ENCODE results near the gene PPP2R2B.

Gene PPP2R2B

GRCh38 chr5:146755793-146756192 is 122.8 kb downstream of the PPP2R2B start:
- no peak for TF ChIP-seq CTCF (IDR thresholded peaks at IDR 0.05; ENCODE audit: insufficient read depth, low read length, poor library complexity, severe bottlenecking)
- no peak overlapping the region for H3K4me3 ChIP-seq (replicated peaks; ENCODE audit: low read depth, low read length)
- DNase-seq (ENCODE audit: extremely low read depth, insufficient read length): no peak
- no peaks in the 10 kb centered on the region for H3K36me3 ChIP-seq (ENCODE audit: control insufficient read depth, insufficient read depth, low read length)
- no peaks in the 10 kb centered on the region for H3K27me3 ChIP-seq (replicated peaks; ENCODE audit: control insufficient read depth, insufficient read depth, low read length)

- no peak overlapping the region for H3K4me3 ChIP-seq (replicated peaks; ENCODE audit: low read depth, low read length)
- no peak for DNase-seq (ENCODE audit: extremely low read depth, insufficient read length)
Observed at GRCh38 chr5:146754621-146755020, 123.9 kb downstream of the PPP2R2B start.

GRCh38 chr5:146753641-146754040 is 124.9 kb downstream of the PPP2R2B start:
- no peaks in the 10 kb centered on the region for H3K27me3 ChIP-seq (replicated peaks; ENCODE audit: control insufficient read depth, insufficient read depth, low read length)
- no peaks in the 10 kb centered on the region for H3K36me3 ChIP-seq (ENCODE audit: control insufficient read depth, insufficient read depth, low read length)
- no peak overlapping the region for H3K4me3 ChIP-seq (replicated peaks; ENCODE audit: low read depth, low read length)
- DNase-seq (ENCODE audit: extremely low read depth, insufficient read length): no peak
- TF ChIP-seq CTCF (IDR thresholded peaks at IDR 0.05; ENCODE audit: insufficient read depth, low read length, poor library complexity, severe bottlenecking): no peak

More at GRCh38 chr5:146754621-146755020, 123.9 kb downstream of the PPP2R2B start:
- no peak for TF ChIP-seq CTCF (IDR thresholded peaks at IDR 0.05; ENCODE audit: insufficient read depth, low read length, poor library complexity, severe bottlenecking)
- Histone ChIP-seq H3K36me3 (ENCODE audit: control insufficient read depth, insufficient read depth, low read length) (no peaks in the 10 kb centered on the region), H3K27me3 (replicated peaks; ENCODE audit: control insufficient read depth, insufficient read depth, low read length) (no peaks in the 10 kb centered on the region)

- TF ChIP-seq CTCF (IDR thresholded peaks at IDR 0.05; ENCODE audit: insufficient read depth, low read length, poor library complexity, severe bottlenecking): no peak
- DNase-seq (ENCODE audit: extremely low read depth, insufficient read length): peak; percentile 15
- H3K36me3 ChIP-seq (ENCODE audit: control insufficient read depth, insufficient read depth, low read length): no peaks in the 10 kb centered on the region
- no peaks in the 10 kb centered on the region; the same call in 1 of the 2 replicates for H3K27me3 ChIP-seq (replicated peaks; ENCODE audit: control insufficient read depth, insufficient read depth, low read length)
- no peak overlapping the region for H3K4me3 ChIP-seq (replicated peaks; ENCODE audit: low read depth, low read length)
Observed at GRCh38 chr5:146751781-146752401, 126.7 kb downstream of the PPP2R2B start.

- TF ChIP-seq CTCF (IDR thresholded peaks at IDR 0.05; ENCODE audit: insufficient read depth, low read length, poor library complexity, severe bottlenecking): no peak
- H3K4me3 ChIP-seq (replicated peaks; ENCODE audit: low read depth, low read length): no peak overlapping the region
- DNase-seq (ENCODE audit: extremely low read depth, insufficient read length): no peak
- no peaks in the 10 kb centered on the region for H3K36me3 ChIP-seq (ENCODE audit: control insufficient read depth, insufficient read depth, low read length)
- H3K27me3 ChIP-seq (replicated peaks; ENCODE audit: control insufficient read depth, insufficient read depth, low read length): no peaks in the 10 kb centered on the region; the same call in 1 of the 2 replicates
Observed at GRCh38 chr5:146751054-146751453, 127.5 kb downstream of the PPP2R2B start.

GRCh38 chr5:146748533-146748932 is 130.0 kb downstream of the PPP2R2B start:
- no peak for TF ChIP-seq CTCF (IDR thresholded peaks at IDR 0.05; ENCODE audit: insufficient read depth, low read length, poor library complexity, severe bottlenecking)

More at GRCh38 chr5:146748533-146748932, 130.0 kb downstream of the PPP2R2B start:
- DNase-seq (ENCODE audit: extremely low read depth, insufficient read length): no peak
- Histone ChIP-seq H3K27me3 (replicated peaks; ENCODE audit: control insufficient read depth, insufficient read depth, low read length) (no peaks in the 10 kb centered on the region; the same call in 1 of the 2 replicates), H3K36me3 (ENCODE audit: control insufficient read depth, insufficient read depth, low read length) (no peaks in the 10 kb centered on the region), H3K4me3 (replicated peaks; ENCODE audit: low read depth, low read length) (no peak overlapping the region)

Data from GM06990 (cell line).